ENCODE measurements around the gene ZBTB16. TPM values are rescaled to one million over a fixed set of nuclear protein-coding genes. Genes with fewer than 3 reads are reported as not detected.

ZBTB16 gene
- total and polyA plus RNA-seq, 10 donors = 1.5 to 85.6 (median 42.1) TPM

- TF ChIP-seq, protein P1, sequence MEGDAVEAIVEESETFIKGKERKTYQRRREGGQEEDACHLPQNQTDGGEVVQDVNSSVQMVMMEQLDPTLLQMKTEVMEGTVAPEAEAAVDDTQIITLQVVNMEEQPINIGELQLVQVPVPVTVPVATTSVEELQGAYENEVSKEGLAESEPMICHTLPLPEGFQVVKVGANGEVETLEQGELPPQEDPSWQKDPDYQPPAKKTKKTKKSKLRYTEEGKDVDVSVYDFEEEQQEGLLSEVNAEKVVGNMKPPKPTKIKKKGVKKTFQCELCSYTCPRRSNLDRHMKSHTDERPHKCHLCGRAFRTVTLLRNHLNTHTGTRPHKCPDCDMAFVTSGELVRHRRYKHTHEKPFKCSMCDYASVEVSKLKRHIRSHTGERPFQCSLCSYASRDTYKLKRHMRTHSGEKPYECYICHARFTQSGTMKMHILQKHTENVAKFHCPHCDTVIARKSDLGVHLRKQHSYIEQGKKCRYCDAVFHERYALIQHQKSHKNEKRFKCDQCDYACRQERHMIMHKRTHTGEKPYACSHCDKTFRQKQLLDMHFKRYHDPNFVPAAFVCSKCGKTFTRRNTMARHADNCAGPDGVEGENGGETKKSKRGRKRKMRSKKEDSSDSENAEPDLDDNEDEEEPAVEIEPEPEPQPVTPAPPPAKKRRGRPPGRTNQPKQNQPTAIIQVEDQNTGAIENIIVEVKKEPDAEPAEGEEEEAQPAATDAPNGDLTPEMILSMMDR (IDR thresholded peaks at IDR 0.05 in 8 of 11, conservative IDR thresholded peaks at IDR 0.05 in 3 of 11) = no peak
- peak in 1 of 3 donors; percentile 16 for TF ChIP-seq POLR2AphosphoS5 (IDR thresholded peaks at IDR 0.05)
- no peak for TF ChIP-seq POLR2A (IDR thresholded peaks at IDR 0.05)
- no peaks in the 10 kb centered on the region for H3K27me3 ChIP-seq (replicated peaks in 1 of 7)
- H3K36me3 ChIP-seq = peaks cover 0 to 55% (median 0%) of the 10 kb centered on the region in 6 donors
- intact Hi-C loops (cut with DNase I; ENCODE audit: low total_unique reads) = no loop called here
- no peak overlapping the region for H3K27ac ChIP-seq
- H3K9me3 ChIP-seq = no peaks in the 10 kb centered on the region
- DNase-seq = no peak
- H3K4me3 ChIP-seq = no peak overlapping the region
- H3K4me1 ChIP-seq = peaks cover 4 to 58% (median 22%) of the 10 kb centered on the region in 6 donors
- whole genome bisulfite sequencing, 5 donors = 86 to 92% (median 90%) methylated on average over 20 of the region's 20 CpGs
Measured at GRCh38 chr11:114211444-114212121, 152.1 kb downstream of the ZBTB16 start.

GRCh38 chr11:114213622-114214021 lies 154.1 kb downstream of the ZBTB16 start:
- no peaks in the 10 kb centered on the region for H3K9me3 ChIP-seq
- 79 to 94% (median 87%) methylated on average over 2 of the region's 2 CpGs for WGBS, 5 donors
- H3K4me3 ChIP-seq = no peak overlapping the region
- H3K36me3 ChIP-seq = peaks cover 0 to 45% (median 0%) of the 10 kb centered on the region in 6 donors
- H3K27ac ChIP-seq = no peak overlapping the region
- intact Hi-C loops (cut with DNase I; ENCODE audit: low total_unique reads) = no loop called here
- H3K27me3 ChIP-seq (replicated peaks in 1 of 7) = no peaks in the 10 kb centered on the region
- H3K4me1 ChIP-seq = peaks cover under 1 to 59% (median 22%) of the 10 kb centered on the region in 6 donors
- DNase-seq = no peak
- TF ChIP-seq, protein P1 (IDR thresholded peaks at IDR 0.05 in 8 of 11, conservative IDR thresholded peaks at IDR 0.05 in 3 of 11) = no peak
- TF ChIP-seq POLR2AphosphoS5 (IDR thresholded peaks at IDR 0.05) = no peak
- TF ChIP-seq POLR2A (IDR thresholded peaks at IDR 0.05) = no peak

DNA sequence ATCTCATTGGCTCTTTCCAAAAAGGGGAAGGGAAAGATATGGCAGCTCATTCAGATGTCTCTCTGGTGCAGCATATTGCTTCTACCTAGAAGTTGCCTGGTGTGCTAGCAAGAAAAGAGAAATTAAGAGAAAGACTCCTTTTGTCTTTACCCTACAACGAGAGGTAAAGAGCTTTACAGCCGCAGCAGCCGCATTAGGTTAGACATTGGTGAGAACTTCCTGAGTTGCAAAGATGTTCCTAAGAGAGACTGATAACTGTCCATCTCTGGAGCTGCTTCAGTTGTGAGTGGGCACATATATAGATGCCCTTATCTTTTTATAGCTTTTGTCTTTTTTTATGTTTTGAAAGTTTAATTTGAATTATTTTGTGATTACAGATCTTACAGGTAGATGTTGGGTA lies 155.9 kb downstream of the ZBTB16 start:
- TF ChIP-seq POLR2AphosphoS5 (IDR thresholded peaks at IDR 0.05) (no peak), POLR2A (IDR thresholded peaks at IDR 0.05) (no peak)
- TF ChIP-seq, protein P1 (IDR thresholded peaks at IDR 0.05 in 8 of 11, conservative IDR thresholded peaks at IDR 0.05 in 3 of 11) = no peak
- Histone ChIP-seq H3K4me1 (peaks cover 0 to 54% (median 18%) of the 10 kb centered on the region in 6 donors), H3K9me3 (no peaks in the 10 kb centered on the region), H3K4me3 (no peak overlapping the region), H3K36me3 (peaks cover 0 to 27% (median 0%) of the 10 kb centered on the region in 6 donors), H3K27me3 (replicated peaks in 1 of 7) (no peaks in the 10 kb centered on the region), H3K27ac (no peak overlapping the region)
- WGBS, 5 donors = 89 to 94% (median 90%) methylated on average over 3 of the region's 3 CpGs
- no peak for DNase-seq
- intact Hi-C loops (cut with DNase I; ENCODE audit: low total_unique reads) = no loop called here

Data from spleen (tissue), 11 donors.